Gastroesophageal sphincter (tissue), 4 donors: Measurements from ENCODE around the gene TSPAN32. TPM values are rescaled to one million over a fixed set of nuclear protein-coding genes. Genes with fewer than 3 reads are reported as not detected.

Experiments used
- ATAC-seq: fragments of 150-250 bp; one replicate; pipeline ENCODE4 v1.9.1; 2016; ENCODE audit warnings: mild to moderate bottlenecking, moderate library complexity
- H3K27ac ChIP-seq, 4 donors: fragments of 200-600 bp; sonication (generic) in 3 of 4; 1 replicate in 3 of 4; 2 replicates in 1 of 4; pipeline ENCODE4 v1.5.1; 2016 to 2019
- H3K27me3 ChIP-seq: fragments of 200-600 bp; sonication (generic); one replicate; pipeline ENCODE4 v1.5.1; 2019
- H3K36me3 ChIP-seq, 2 donors: fragments of 200-600 bp; sonication (generic); one replicate each; pipeline ENCODE4 v1.5.1; 2019; ENCODE audit warnings: control low read depth in 1 of 2
- H3K4me1 ChIP-seq, 3 donors: fragments of 200-600 bp; sonication (generic); 1 replicate in 2 of 3; 2 replicates in 1 of 3; pipeline ENCODE4 v1.5.1; 2016 to 2019; ENCODE audit warnings: control low read depth in 2 of 3
- H3K4me3 ChIP-seq, 2 donors: fragments of 200-600 bp; sonication (generic); one replicate each; pipeline ENCODE4 v1.5.1; 2019; ENCODE audit warnings: mild to moderate bottlenecking in 1 of 2, moderate library complexity in 1 of 2
- H3K9me3 ChIP-seq, 3 donors: fragments of 200-600 bp; sonication (generic); one replicate each; pipeline ENCODE4 v1.5.1; 2017 to 2019; ENCODE audit warnings: control low read depth in 2 of 3
- EP300 ChIP-seq: sonication (generic); formaldehyde crosslinking; IDR thresholded peaks from one replicate; pipeline ENCODE4 v1.6.1; 2017; ENCODE audit warnings: antibody characterized with exemption, mild to moderate bottlenecking
- POLR2A ChIP-seq, 2 donors: fragments of 450-650 bp; IDR thresholded peaks; one replicate each; pipeline ENCODE4 v1.6.1; 2017; ENCODE audit warnings: antibody characterized with exemption in 2 of 2, mild to moderate bottlenecking in 2 of 2, moderate library complexity in 1 of 2
- POLR2AphosphoS5 ChIP-seq: sonication (generic); formaldehyde crosslinking; IDR thresholded peaks from one replicate; pipeline ENCODE4 v1.6.1; 2017; ENCODE audit warnings: antibody characterized with exemption
- WGBS, 2 donors: methylation state at CpG; one replicate each; pipeline ENCODE4 v1.1.5; 2018; ENCODE audit warnings: low coverage in 1 of 2; 5-methylcytosine and 5-hydroxymethylcytosine counted together
- total RNA-seq, 4 donors: library from RNA; depleted of rRNA; stranded (reverse); fragments of >200 nt; gene quantifications; one replicate each; pipeline ENCODE4 v1.1.0, GENCODE V29; 2016
- TF ChIP-seq, protein P1 (sequence below), 4 experiments: fragments of 200-600 bp in 2 of 4; fragments of 450-650 bp in 2 of 4; sonication (generic) in 1 of 4; IDR thresholded peaks; one replicate each; pipeline ENCODE4 v1.5.1; 2017 to 2019; ENCODE audit warnings: antibody characterized with exemption in 4 of 4, mild to moderate bottlenecking in 2 of 4, moderate library complexity in 2 of 4

Gene TSPAN32
- total RNA-seq, 4 donors from 2014 or later, result 0.62 to 3.6 (median 3.6) TPM; not detected in 1

DNA sequence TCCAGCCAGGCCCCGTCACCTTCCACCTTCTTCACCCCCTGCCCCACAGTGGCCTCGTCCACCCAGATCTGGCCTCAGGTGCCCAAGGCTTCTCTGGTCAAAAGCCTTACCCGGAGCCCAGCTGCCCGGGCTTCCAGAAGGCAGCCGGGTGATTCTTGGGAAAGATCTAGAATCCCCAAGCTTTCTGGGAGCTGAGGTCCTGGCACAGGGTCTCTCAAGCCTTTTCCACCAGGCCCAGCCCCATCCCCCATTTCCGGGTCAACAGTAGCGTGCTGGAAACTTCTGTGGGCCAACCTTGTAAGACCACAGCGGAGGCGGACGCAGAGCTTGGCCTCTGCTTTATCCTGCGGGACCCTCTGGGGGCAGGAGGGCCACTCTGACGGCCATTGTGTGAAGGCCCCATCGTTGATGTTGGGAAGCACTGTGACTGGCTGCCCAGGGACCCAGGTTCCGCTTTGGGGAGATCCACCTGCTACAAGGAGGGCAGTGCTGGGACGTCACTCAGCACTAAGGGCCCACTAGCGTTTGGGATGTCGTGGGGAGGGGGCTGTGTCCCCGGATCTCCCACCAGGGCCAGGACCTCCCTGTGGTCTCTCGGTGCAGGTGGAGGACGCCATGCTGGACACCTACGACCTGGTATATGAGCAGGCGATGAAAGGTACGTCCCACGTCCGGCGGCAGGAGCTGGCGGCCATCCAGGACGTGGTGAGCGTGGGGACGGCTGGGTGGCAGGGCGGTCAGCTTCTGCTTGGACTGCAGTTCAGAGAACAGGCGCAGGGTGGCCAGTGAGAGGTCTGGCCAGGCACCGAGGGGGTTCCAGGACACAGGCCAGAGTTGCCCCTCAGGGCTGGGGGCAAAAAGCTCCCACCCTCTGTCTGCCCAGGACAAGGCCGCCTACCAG lies 11.5 kb downstream of the TSPAN32 start:
- Histone ChIP-seq H3K4me1 (peaks cover 0 to 54% (median 14%) of the 10 kb centered on the region in 3 donors), H3K27me3 (no peaks in the 10 kb centered on the region), H3K27ac (peak overlapping the region in 2 of 4 donors; percentile 86 to 87), H3K4me3 (no peak overlapping the region), H3K9me3 (peaks cover 0 to 10% (median 0%) of the 10 kb centered on the region in 3 donors), H3K36me3 (no peaks in the 10 kb centered on the region)
- WGBS, 2 donors, result no CpG with 5 or more reads among the region's 34 CpGs
- ATAC-seq, result no peak
- TF ChIP-seq, protein P1, sequence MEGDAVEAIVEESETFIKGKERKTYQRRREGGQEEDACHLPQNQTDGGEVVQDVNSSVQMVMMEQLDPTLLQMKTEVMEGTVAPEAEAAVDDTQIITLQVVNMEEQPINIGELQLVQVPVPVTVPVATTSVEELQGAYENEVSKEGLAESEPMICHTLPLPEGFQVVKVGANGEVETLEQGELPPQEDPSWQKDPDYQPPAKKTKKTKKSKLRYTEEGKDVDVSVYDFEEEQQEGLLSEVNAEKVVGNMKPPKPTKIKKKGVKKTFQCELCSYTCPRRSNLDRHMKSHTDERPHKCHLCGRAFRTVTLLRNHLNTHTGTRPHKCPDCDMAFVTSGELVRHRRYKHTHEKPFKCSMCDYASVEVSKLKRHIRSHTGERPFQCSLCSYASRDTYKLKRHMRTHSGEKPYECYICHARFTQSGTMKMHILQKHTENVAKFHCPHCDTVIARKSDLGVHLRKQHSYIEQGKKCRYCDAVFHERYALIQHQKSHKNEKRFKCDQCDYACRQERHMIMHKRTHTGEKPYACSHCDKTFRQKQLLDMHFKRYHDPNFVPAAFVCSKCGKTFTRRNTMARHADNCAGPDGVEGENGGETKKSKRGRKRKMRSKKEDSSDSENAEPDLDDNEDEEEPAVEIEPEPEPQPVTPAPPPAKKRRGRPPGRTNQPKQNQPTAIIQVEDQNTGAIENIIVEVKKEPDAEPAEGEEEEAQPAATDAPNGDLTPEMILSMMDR (IDR thresholded peaks at IDR 0.05), result no peak

GRCh38 chr11:2314136-2314524 lies 12.3 kb downstream of the TSPAN32 start:
- Histone ChIP-seq H3K4me3 (no peak overlapping the region), H3K27ac (peak overlapping the region; percentile 45 to 88 (median 86)), H3K27me3 (no peaks in the 10 kb centered on the region), H3K9me3 (peaks cover 0 to 10% (median 0%) of the 10 kb centered on the region in 3 donors), H3K36me3 (no peaks in the 10 kb centered on the region), H3K4me1 (peaks cover 0 to 54% (median 14%) of the 10 kb centered on the region in 3 donors)
- WGBS, 2 donors, result 60 to 90% methylated on average over 1 to 4 of the region's 7 CpGs
- no peak for ATAC-seq
- TF ChIP-seq POLR2AphosphoS5, result no peak
- no peak for TF ChIP-seq EP300
- no peak for TF ChIP-seq POLR2A (IDR thresholded peaks at IDR 0.05)
- TF ChIP-seq, protein P1 (IDR thresholded peaks at IDR 0.05), result no peak

GRCh38 chr11:2314525-2315394 lies 12.9 kb downstream of the TSPAN32 start:
- H3K4me1 ChIP-seq, result peaks cover 0 to 54% (median 14%) of the 10 kb centered on the region in 3 donors
- H3K4me3 ChIP-seq, result peak overlapping the region in 1 of 2 donors; percentile 28
- peak; percentile 88 for ATAC-seq
- no peaks in the 10 kb centered on the region for H3K36me3 ChIP-seq
- WGBS, 2 donors, result no CpG with 5 or more reads among the region's 16 CpGs
- H3K27me3 ChIP-seq, result no peaks in the 10 kb centered on the region
- peaks cover 0 to 10% (median 0%) of the 10 kb centered on the region in 3 donors for H3K9me3 ChIP-seq
- peak overlapping the region; percentile 45 to 88 (median 86) for H3K27ac ChIP-seq
- TF ChIP-seq POLR2AphosphoS5 (peak; percentile 69), POLR2A (IDR thresholded peaks at IDR 0.05) (no peak)

DNA sequence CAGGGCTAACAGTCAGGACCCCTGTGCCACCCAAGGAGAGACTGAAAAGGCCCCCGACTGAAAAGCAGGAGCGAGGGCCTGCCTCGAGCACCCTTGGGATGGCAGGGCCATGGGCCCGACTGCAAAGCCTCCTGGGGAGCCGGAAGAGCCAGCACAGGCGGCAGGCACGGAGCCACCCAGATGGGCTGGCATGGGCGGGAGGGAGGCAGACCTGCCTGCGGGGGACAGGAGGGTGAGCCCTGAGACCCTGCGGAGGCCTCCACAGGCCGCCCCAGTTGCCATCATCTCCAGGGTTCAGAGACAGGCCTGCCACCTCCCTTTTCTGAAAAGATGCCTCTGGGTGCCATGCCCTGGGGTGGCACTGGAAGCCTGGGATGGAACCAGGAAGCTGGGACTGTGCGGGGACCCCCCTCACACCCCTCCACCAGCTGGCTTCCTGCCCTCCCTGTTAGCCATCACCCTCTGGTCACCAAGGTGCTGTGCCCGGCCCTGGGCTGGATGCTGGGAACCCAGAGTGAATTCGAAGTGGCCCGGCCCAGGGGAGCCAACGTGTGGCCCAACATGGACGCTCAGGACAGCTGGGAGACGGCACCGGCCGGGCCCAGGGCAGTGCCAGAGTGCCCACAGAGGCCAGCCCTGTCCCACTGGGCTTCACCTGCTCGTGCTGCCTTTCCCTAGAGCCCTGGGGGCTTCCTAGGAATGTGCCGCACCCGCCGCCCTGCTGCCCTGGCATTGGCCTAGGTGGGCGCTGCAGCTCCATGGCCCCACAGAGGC lies 13.8 kb downstream of the TSPAN32 start:
- 80% methylated on average over 1 of the region's 25 CpGs; no CpG with 5 or more reads in 1 of the 2 donors for WGBS, 2 donors
- TF ChIP-seq EP300, result no peak
- Histone ChIP-seq H3K27ac (peak overlapping the region; percentile 41 to 88 (median 86)), H3K27me3 (no peaks in the 10 kb centered on the region), H3K36me3 (no peaks in the 10 kb centered on the region), H3K4me1 (peaks cover 0 to 54% (median 14%) of the 10 kb centered on the region in 3 donors), H3K4me3 (peak overlapping the region in 1 of 2 donors; percentile 28), H3K9me3 (peaks cover 0 to 10% (median 0%) of the 10 kb centered on the region in 3 donors)
- peak; percentile 38 for ATAC-seq

- Histone ChIP-seq H3K4me1 (peaks cover 0 to 51% (median 14%) of the 10 kb centered on the region in 3 donors), H3K27me3 (no peaks in the 10 kb centered on the region), H3K4me3 (no peak overlapping the region), H3K27ac (peak overlapping the region in 3 of 4 donors; percentile 86 to 88 (median 87)), H3K9me3 (peaks cover 0 to 10% (median 0%) of the 10 kb centered on the region in 3 donors), H3K36me3 (no peaks in the 10 kb centered on the region)
- no peak for TF ChIP-seq POLR2AphosphoS5
- no CpG with 5 or more reads among the region's 23 CpGs for WGBS, 2 donors
- ATAC-seq, result no peak
Observed at GRCh38 chr11:2316169-2316962, 14.6 kb downstream of the TSPAN32 start.
